Panc1 (cell line): ENCODE data around the gene WDR70. TPM values are rescaled to one million over a fixed set of nuclear protein-coding genes. Genes with fewer than 3 reads are reported as not detected.

Experiments
- ATAC-seq: fragments of 200-7000 bp; cut with Tn5 transposase; 2 replicates; pipeline ENCODE4 v1.9.1; 2020; ENCODE audit warnings: mild to moderate bottlenecking, moderate library complexity
- BruUV-seq: library from RNA; stranded (reverse); fragments of 400-500 nt; replicated peaks from 2 replicates; lab custom pipeline; 2021; lab: Mats Ljungman, UMichigan
- CTCF ChIA-PET: fragments of 300-600 bp; sonication (Branson Sonifier 250); formaldehyde crosslinking; loops from one replicate; lab custom pipeline; 2022; ENCODE audit warnings: antibody characterized with exemption; lab: Charles Lee
- POLR2A ChIA-PET: fragments of 300-600 bp; sonication (Branson Sonifier 250); formaldehyde crosslinking; loops from one replicate; lab custom pipeline; 2022; ENCODE audit warnings: antibody characterized with exemption; lab: Charles Lee
- DNase-seq: peaks from one replicate; pipeline ENCODE4 v3.0.0-alpha.2; 2010; ENCODE audit warnings: low read depth, low spot score
- H3K27ac ChIP-seq: 2 replicates; pipeline ENCODE4 v1.5.1; 2011; ENCODE audit warnings: mild to moderate bottlenecking, low read length, inconsistent platforms
- H3K27me3 ChIP-seq: fragments of 200-500 bp; sonication (Bioruptor generic); 2 replicates; pipeline ENCODE4 v1.6.0; 2014; ENCODE audit warnings: low read length, inconsistent platforms; ENCODE audit not compliant: control insufficient read depth, insufficient read depth
- H3K36me3 ChIP-seq: fragments of 200-500 bp; sonication (Bioruptor generic); 2 replicates; pipeline ENCODE4 v1.5.1; 2014; ENCODE audit warnings: inconsistent platforms, mild to moderate bottlenecking, low read length, moderate library complexity; ENCODE audit not compliant: control insufficient read depth, insufficient read depth
- H3K4me1 ChIP-seq: 2 replicates; pipeline ENCODE4 v1.5.1; 2011; ENCODE audit warnings: inconsistent platforms, mild to moderate bottlenecking, low read length, moderate library complexity; ENCODE audit not compliant: control insufficient read depth, insufficient read depth
- H3K4me3 ChIP-seq, 2 experiments: 2 replicates each; pipeline ENCODE4 v1.5.1; 2011 to 2012; ENCODE audit warnings: low read depth in 2 of 2, low read length in 2 of 2, mild to moderate bottlenecking in 2 of 2, inconsistent platforms in 1 of 2, moderate library complexity in 1 of 2
- H3K9me3 ChIP-seq: fragments of 200-500 bp; sonication (Bioruptor generic); 2 replicates; pipeline ENCODE4 v1.5.1; 2014; ENCODE audit warnings: low read depth, mild to moderate bottlenecking, inconsistent platforms, low read length, moderate library complexity; ENCODE audit not compliant: control insufficient read depth, insufficient read depth
- POLR2AphosphoS5 ChIP-seq: IDR thresholded peaks from 2 replicates; pipeline ENCODE4 v1.6.1; 2012; ENCODE audit warnings: mild to moderate bottlenecking, low read depth, low read length, moderate library complexity
- SIN3A ChIP-seq: IDR thresholded peaks from 2 replicates; pipeline ENCODE4 v1.6.1; 2012; ENCODE audit warnings: low read depth, mild to moderate bottlenecking, low read length, moderate library complexity, borderline replicate concordance; ENCODE audit not compliant: insufficient read depth
- TCF7L2 ChIP-seq: IDR thresholded peaks from 2 replicates; pipeline ENCODE4 v1.6.1; 2011; ENCODE audit warnings: mild to moderate bottlenecking, low read depth, low read length, inconsistent platforms
- in situ Hi-C: cut with HindIII; loops from 2 replicates; pipeline ENCODE4 v1.10.0; 2016; ENCODE audit warnings: low sequenced_read_pairs, low pct_unique_long_range_greater_than_20kb
- intact Hi-C: fragments of 100-400 bp; cut with micrococcal nuclease; formaldehyde crosslinking; loops from one replicate; pipeline ENCODE4 v1.10.0; 2022; ENCODE audit not compliant: unreplicated experiment
- total RNA-seq: library from RNA; stranded (reverse); gene quantifications from one replicate; pipeline ENCODE4 v1.2.1, GENCODE V29; 2021; ENCODE audit not compliant: unreplicated experiment
- TF ChIP-seq, protein P1 (sequence below), 2 experiments: IDR thresholded peaks; 2 replicates each; pipeline ENCODE4 v1.6.1; 2011 to 2012; ENCODE audit warnings: low read depth in 2 of 2, control low read depth in 1 of 2, low read length in 1 of 2, mild to moderate bottlenecking in 1 of 2, moderate library complexity in 1 of 2; ENCODE audit not compliant: insufficient read depth in 1 of 2
- TF ChIP-seq, protein P2 (sequence below): fragments of 450-650 bp; IDR thresholded peaks from 2 replicates; pipeline ENCODE4 v1.5.1; 2017; ENCODE audit warnings: mild to moderate bottlenecking

WDR70 gene
- total RNA-seq, 1 experiment from 2014 or later: 29.5 TPM

DNA sequence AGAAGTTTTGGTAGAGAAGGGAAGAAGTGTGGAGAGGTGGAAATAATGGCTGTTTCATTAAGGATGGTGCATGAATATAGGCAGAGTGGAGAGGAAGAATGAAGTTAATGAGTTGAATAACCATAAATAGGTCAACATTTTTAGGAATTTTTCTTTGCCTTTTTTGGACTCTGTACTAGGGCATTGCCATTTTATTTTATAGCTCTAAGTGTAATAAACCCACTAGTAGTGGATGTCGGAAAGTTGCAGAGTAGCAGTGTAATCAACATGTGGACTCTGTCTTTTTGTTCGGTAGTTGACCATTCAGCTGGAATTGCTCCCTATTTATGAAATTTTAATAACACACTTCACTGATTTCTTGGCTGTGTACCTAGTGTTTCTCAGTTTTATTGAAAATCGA is 199.1 kb downstream of the WDR70 start:
- in situ Hi-C loops: no loop called here
- CTCF ChIA-PET: no interaction called here
- intact Hi-C loops: no loop called here

DNA sequence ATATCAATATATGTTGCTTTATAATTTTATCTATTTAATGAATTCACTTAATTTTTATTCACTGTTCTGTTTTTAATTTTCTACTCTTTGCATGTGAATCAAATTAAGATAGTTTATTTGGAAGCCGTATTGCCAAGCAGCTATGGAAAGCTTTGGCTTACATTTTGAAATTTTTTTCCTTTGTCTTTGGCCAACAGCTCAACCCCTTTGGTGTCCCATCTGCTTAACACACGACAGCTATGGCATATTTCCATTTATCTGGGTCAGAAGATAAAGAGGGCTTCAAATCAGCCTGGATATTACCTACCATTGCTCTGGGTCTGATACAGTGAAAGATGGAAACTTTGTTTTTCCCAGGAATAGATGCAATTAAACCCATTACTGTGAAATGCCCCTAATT is 201.0 kb downstream of the WDR70 start:
- H3K4me1 ChIP-seq: no peaks in the 10 kb centered on the region
- ATAC-seq: no peak
- H3K9me3 ChIP-seq: no peaks in the 10 kb centered on the region
- no peaks in the 10 kb centered on the region for H3K36me3 ChIP-seq
- in situ Hi-C loops: no loop called here
- no peak overlapping the region for H3K27ac ChIP-seq
- ChIA-PET POLR2A (no interaction called here), CTCF (no interaction called here)
- BruUV-seq: no TSS peak
- no peak overlapping the region for H3K4me3 ChIP-seq
- no peak for DNase-seq
- intact Hi-C loops: no loop called here
- H3K27me3 ChIP-seq: no peaks in the 10 kb centered on the region
- TF ChIP-seq, protein P1, sequence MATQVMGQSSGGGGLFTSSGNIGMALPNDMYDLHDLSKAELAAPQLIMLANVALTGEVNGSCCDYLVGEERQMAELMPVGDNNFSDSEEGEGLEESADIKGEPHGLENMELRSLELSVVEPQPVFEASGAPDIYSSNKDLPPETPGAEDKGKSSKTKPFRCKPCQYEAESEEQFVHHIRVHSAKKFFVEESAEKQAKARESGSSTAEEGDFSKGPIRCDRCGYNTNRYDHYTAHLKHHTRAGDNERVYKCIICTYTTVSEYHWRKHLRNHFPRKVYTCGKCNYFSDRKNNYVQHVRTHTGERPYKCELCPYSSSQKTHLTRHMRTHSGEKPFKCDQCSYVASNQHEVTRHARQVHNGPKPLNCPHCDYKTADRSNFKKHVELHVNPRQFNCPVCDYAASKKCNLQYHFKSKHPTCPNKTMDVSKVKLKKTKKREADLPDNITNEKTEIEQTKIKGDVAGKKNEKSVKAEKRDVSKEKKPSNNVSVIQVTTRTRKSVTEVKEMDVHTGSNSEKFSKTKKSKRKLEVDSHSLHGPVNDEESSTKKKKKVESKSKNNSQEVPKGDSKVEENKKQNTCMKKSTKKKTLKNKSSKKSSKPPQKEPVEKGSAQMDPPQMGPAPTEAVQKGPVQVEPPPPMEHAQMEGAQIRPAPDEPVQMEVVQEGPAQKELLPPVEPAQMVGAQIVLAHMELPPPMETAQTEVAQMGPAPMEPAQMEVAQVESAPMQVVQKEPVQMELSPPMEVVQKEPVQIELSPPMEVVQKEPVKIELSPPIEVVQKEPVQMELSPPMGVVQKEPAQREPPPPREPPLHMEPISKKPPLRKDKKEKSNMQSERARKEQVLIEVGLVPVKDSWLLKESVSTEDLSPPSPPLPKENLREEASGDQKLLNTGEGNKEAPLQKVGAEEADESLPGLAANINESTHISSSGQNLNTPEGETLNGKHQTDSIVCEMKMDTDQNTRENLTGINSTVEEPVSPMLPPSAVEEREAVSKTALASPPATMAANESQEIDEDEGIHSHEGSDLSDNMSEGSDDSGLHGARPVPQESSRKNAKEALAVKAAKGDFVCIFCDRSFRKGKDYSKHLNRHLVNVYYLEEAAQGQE (IDR thresholded peaks at IDR 0.05; ENCODE audit: insufficient read depth in 1 of 2, low read depth in 2 of 2, low read length in 1 of 2): no peak
- TF ChIP-seq, protein P2, sequence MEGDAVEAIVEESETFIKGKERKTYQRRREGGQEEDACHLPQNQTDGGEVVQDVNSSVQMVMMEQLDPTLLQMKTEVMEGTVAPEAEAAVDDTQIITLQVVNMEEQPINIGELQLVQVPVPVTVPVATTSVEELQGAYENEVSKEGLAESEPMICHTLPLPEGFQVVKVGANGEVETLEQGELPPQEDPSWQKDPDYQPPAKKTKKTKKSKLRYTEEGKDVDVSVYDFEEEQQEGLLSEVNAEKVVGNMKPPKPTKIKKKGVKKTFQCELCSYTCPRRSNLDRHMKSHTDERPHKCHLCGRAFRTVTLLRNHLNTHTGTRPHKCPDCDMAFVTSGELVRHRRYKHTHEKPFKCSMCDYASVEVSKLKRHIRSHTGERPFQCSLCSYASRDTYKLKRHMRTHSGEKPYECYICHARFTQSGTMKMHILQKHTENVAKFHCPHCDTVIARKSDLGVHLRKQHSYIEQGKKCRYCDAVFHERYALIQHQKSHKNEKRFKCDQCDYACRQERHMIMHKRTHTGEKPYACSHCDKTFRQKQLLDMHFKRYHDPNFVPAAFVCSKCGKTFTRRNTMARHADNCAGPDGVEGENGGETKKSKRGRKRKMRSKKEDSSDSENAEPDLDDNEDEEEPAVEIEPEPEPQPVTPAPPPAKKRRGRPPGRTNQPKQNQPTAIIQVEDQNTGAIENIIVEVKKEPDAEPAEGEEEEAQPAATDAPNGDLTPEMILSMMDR: no peak
- no peak for TF ChIP-seq TCF7L2
- TF ChIP-seq POLR2AphosphoS5: no peak
- no peak for TF ChIP-seq SIN3A

More for the DNA sequence above, 199.1 kb downstream of the WDR70 start:
- DNase-seq (no peak), ATAC-seq (no peak)
- no TSS peak for BruUV-seq
- Histone ChIP-seq H3K9me3 (no peaks in the 10 kb centered on the region), H3K4me1 (no peaks in the 10 kb centered on the region), H3K27ac (no peak overlapping the region), H3K36me3 (no peaks in the 10 kb centered on the region), H3K4me3 (no peak overlapping the region), H3K27me3 (no peaks in the 10 kb centered on the region)
- TF ChIP-seq, protein P1 (IDR thresholded peaks at IDR 0.05; ENCODE audit: insufficient read depth in 1 of 2, low read depth in 2 of 2, low read length in 1 of 2): no peak
- TF ChIP-seq POLR2AphosphoS5 (no peak), TCF7L2 (no peak), SIN3A (no peak)
- TF ChIP-seq, protein P2: no peak
- POLR2A ChIA-PET: interaction anchor here (0.8 kb wide), 1 partner anchor 258 kb away, joined by 5 read pairs; no protein-coding TSS in a partner anchor
